Erythroblast (primary cell): Measurements from ENCODE around the gene CYP2A6.
"Not testable (repeated sequence)": the region's sequence is repeated elsewhere in the genome, so short reads cannot be mapped to it uniquely, and the experiment has no call there.

Source experiments
- GATA1 ChIP-seq: IDR thresholded peaks from 2 replicates; pipeline ENCODE4 v1.6.1; 2011; ENCODE audit warnings: low read depth, mild to moderate bottlenecking, control low read depth, low read length, moderate library complexity
- POLR2A ChIP-seq: IDR thresholded peaks from 2 replicates; pipeline ENCODE4 v1.6.1; 2011; ENCODE audit warnings: mild to moderate bottlenecking, low read length

GRCh38 chr19:40826699-40827385 lies 23.4 kb downstream of the CYP2A6 start:
- not testable (repeated sequence) for TF ChIP-seq POLR2A, GATA1
